Esophagus (tissue), 2 donors: ENCODE data around the gene MARVELD1. TPM values are rescaled to one million over a fixed set of nuclear protein-coding genes. Genes with fewer than 3 reads are reported as not detected.

Experiments used
- polyA plus RNA-seq, 2 donors: library from polyadenylated mRNA; stranded (reverse); fragments of 200-250 nt; gene quantifications; one replicate each; pipeline ENCODE4 v1.2.3, GENCODE V29; 2013
- donor health status: healthy with polysubstance abuse.
- donor health status: Bipolar disorder and iron deficiency.

MARVELD1 gene
- polyA plus RNA-seq, 2 donors: 6.4 to 9.6 TPM

Other genes with a start within 250 kb of the MARVELD1 start
- gene MMS19, start 215.3 kb upstream of the MARVELD1 start, polyA plus RNA-seq: 10 to 100 TPM; 37.8 to 45.1 TPM
- gene UBTD1, start 214.8 kb upstream of the MARVELD1 start, polyA plus RNA-seq: 1 to 10 TPM; 5.8 to 6.7 TPM
- under 1 TPM; 0.43 to 0.46 TPM for gene ANKRD2, start 141.0 kb upstream of the MARVELD1 start, polyA plus RNA-seq
- gene HOGA1, start 129.3 kb upstream of the MARVELD1 start, polyA plus RNA-seq: 1 to 10 TPM in 1 of 2 donors, under 1 TPM in 1; 0.78 to 1.4 TPM
- gene C10orf62, start 124.0 kb upstream of the MARVELD1 start, polyA plus RNA-seq: under 1 TPM in 1 of 2 donors, not detected in 1; 0.10 TPM
- gene MORN4, start 80.2 kb upstream of the MARVELD1 start, polyA plus RNA-seq: 1 to 10 TPM; 1.1 to 1.8 TPM
- gene PI4K2A, start 73.1 kb upstream of the MARVELD1 start, polyA plus RNA-seq: 10 to 100 TPM; 11.5 to 19.9 TPM
- gene AVPI1, start 26.5 kb upstream of the MARVELD1 start, polyA plus RNA-seq: 10 to 100 TPM in 1 of 2 donors, 1 to 10 TPM in 1; 9.8 to 15.3 TPM
- gene ZFYVE27, start 23.4 kb downstream of the MARVELD1 start, polyA plus RNA-seq: 10 to 100 TPM in 1 of 2 donors, 1 to 10 TPM in 1; 9.6 to 14.3 TPM
- under 1 TPM; 0.65 to 0.88 TPM for gene SFRP5, start 58.3 kb downstream of the MARVELD1 start, polyA plus RNA-seq
- 1 to 10 TPM; 1.7 to 2.2 TPM for gene GOLGA7B, start 136.1 kb downstream of the MARVELD1 start, polyA plus RNA-seq